Tibial nerve (tissue), 3 donors: ENCODE measurements around the gene SEC11C.

Experiments
- CTCF ChIP-seq, 5 experiments: fragments of 200-600 bp in 3 of 5; fragments of 450-650 bp in 2 of 5; sonication (generic) in 3 of 5; IDR thresholded peaks; one replicate each; pipeline ENCODE4 v1.5.1; 2016 to 2019; ENCODE audit warnings: antibody characterized with exemption in 5 of 5, mild to moderate bottlenecking in 3 of 5, moderate library complexity in 2 of 5
- POLR2A ChIP-seq, 2 donors: fragments of 450-650 bp; IDR thresholded peaks; one replicate each; pipeline ENCODE4 v1.6.1; 2017; ENCODE audit warnings: antibody characterized with exemption in 2 of 2, mild to moderate bottlenecking in 2 of 2, moderate library complexity in 2 of 2

GRCh38 chr18:59159265-59159664, 19.6 kb downstream of the SEC11C start:
- TF ChIP-seq CTCF (IDR thresholded peaks at IDR 0.05) (no peak), POLR2A (IDR thresholded peaks at IDR 0.05) (no peak)
